ENCODE measurements around the gene PLA2G4A.

PLA2G4A gene

DNA sequence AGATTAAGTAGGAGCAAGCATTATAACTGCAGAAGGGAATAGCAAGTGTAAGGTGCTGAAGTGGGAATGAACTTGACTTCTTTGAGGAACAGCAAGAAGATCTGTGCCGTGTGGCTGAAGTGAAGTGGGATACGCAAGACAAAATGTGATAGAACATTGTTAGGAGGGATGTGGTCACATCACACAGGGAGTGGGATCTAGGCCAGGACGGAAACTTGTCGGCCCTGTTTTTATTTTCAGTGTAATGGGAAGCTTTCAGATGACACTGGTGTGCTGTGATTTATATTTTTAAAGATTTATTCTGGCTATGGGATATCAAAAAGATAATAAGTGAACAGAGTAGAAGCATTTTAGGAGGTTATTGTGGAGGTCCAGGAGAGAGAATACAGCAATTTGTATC lies 116.4 kb downstream of the PLA2G4A start:
- TF ChIP-seq, protein P1, sequence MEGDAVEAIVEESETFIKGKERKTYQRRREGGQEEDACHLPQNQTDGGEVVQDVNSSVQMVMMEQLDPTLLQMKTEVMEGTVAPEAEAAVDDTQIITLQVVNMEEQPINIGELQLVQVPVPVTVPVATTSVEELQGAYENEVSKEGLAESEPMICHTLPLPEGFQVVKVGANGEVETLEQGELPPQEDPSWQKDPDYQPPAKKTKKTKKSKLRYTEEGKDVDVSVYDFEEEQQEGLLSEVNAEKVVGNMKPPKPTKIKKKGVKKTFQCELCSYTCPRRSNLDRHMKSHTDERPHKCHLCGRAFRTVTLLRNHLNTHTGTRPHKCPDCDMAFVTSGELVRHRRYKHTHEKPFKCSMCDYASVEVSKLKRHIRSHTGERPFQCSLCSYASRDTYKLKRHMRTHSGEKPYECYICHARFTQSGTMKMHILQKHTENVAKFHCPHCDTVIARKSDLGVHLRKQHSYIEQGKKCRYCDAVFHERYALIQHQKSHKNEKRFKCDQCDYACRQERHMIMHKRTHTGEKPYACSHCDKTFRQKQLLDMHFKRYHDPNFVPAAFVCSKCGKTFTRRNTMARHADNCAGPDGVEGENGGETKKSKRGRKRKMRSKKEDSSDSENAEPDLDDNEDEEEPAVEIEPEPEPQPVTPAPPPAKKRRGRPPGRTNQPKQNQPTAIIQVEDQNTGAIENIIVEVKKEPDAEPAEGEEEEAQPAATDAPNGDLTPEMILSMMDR (IDR thresholded peaks at IDR 0.05; ENCODE audit: low read length): no peak
- TF ChIP-seq EZH2 (IDR thresholded peaks at IDR 0.05; ENCODE audit: borderline replicate concordance, low read length): no peak
- Histone ChIP-seq H3K4me1 (ENCODE audit: insufficient read depth, low read length, severe bottlenecking) (no peaks in the 10 kb centered on the region), H3K27ac (ENCODE audit: low read depth, low read length, poor library complexity, severe bottlenecking) (no peak overlapping the region), H3K4me2 (ENCODE audit: low read length) (no peak overlapping the region), H3K36me3 (ENCODE audit: insufficient read depth, low read length) (no peaks in the 10 kb centered on the region), H3F3A (ENCODE audit: insufficient read depth, low read length) (no peaks in the 10 kb centered on the region), H3K4me3 (ENCODE audit: low read depth, low read length, poor library complexity, severe bottlenecking) (no peak overlapping the region), H3K9me3 (ENCODE audit: low read length) (no peaks in the 10 kb centered on the region), H3K9me2 (ENCODE audit: low read depth, low read length) (no peaks in the 10 kb centered on the region), H4K20me1 (ENCODE audit: insufficient read depth, low read length) (no peaks in the 10 kb centered on the region), H3K79me2 (ENCODE audit: insufficient read depth, low read length) (no peaks in the 10 kb centered on the region), H3K9ac (ENCODE audit: low read length) (no peak overlapping the region), H2AFZ (ENCODE audit: low read length) (no peak overlapping the region), H3K27me3 (ENCODE audit: insufficient read depth, low read length) (no peaks in the 10 kb centered on the region)

DNA sequence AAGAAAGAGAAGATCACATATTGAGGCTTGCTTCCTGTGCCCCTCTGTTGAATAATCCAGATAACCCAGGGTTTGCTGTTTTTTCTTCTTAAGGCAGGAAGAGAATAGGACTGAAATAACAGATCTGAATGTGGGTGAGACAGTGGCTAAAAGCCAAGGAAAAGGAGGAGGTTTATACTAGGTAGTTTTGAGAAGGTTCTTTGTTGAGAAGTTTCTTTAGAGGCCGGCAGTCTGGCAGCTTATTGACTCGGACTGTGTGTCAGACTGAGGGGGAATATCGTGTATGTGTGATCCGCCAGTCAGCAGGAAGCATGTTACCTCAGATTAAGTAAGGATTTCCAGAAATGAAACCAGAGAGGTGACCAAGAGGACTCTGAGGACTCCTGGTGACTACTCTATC lies 119.8 kb downstream of the PLA2G4A start:
- Histone ChIP-seq H3F3A (ENCODE audit: insufficient read depth, low read length) (no peaks in the 10 kb centered on the region), H3K4me2 (ENCODE audit: low read length) (no peak overlapping the region), H3K9me3 (ENCODE audit: low read length) (no peaks in the 10 kb centered on the region), H2AFZ (ENCODE audit: low read length) (no peak overlapping the region), H3K79me2 (ENCODE audit: insufficient read depth, low read length) (no peaks in the 10 kb centered on the region), H3K4me1 (ENCODE audit: insufficient read depth, low read length, severe bottlenecking) (no peaks in the 10 kb centered on the region), H3K9ac (ENCODE audit: low read length) (no peak overlapping the region), H3K27ac (ENCODE audit: low read depth, low read length, poor library complexity, severe bottlenecking) (no peak overlapping the region), H3K27me3 (ENCODE audit: insufficient read depth, low read length) (no peaks in the 10 kb centered on the region), H3K9me2 (ENCODE audit: low read depth, low read length) (no peaks in the 10 kb centered on the region), H3K36me3 (ENCODE audit: insufficient read depth, low read length) (no peaks in the 10 kb centered on the region), H3K4me3 (ENCODE audit: low read depth, low read length, poor library complexity, severe bottlenecking) (no peak overlapping the region), H4K20me1 (ENCODE audit: insufficient read depth, low read length) (no peaks in the 10 kb centered on the region)
- TF ChIP-seq EZH2 (IDR thresholded peaks at IDR 0.05; ENCODE audit: borderline replicate concordance, low read length): no peak
- TF ChIP-seq, protein P1 (IDR thresholded peaks at IDR 0.05; ENCODE audit: low read length): no peak

DNA sequence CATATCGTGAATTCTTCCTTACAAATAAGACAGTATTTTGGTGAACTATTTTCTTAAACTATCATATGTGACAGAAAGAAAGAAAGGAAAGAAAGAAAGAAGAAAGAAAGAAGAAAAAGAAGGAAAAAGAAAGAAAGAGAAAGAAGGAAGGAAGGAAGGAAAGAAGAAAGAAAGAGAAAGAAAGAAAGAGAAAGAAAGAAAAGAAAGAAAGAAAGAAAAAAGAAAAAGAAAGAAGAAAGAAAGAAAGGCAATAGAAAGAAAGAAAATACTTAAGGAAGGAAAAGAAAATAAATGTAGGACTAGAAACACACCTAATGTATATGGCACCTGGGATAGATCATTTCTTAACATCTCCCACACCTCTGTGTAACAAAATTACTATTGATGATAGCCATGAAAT lies 120.4 kb downstream of the PLA2G4A start:
- Histone ChIP-seq H2AFZ (ENCODE audit: low read length) (no peak overlapping the region), H3F3A (ENCODE audit: insufficient read depth, low read length) (no peaks in the 10 kb centered on the region), H3K9me2 (ENCODE audit: low read depth, low read length) (no peaks in the 10 kb centered on the region), H3K9ac (ENCODE audit: low read length) (no peak overlapping the region), H3K27me3 (ENCODE audit: insufficient read depth, low read length) (no peaks in the 10 kb centered on the region), H3K27ac (ENCODE audit: low read depth, low read length, poor library complexity, severe bottlenecking) (no peak overlapping the region), H3K4me3 (ENCODE audit: low read depth, low read length, poor library complexity, severe bottlenecking) (no peak overlapping the region), H3K4me1 (ENCODE audit: insufficient read depth, low read length, severe bottlenecking) (no peaks in the 10 kb centered on the region), H3K79me2 (ENCODE audit: insufficient read depth, low read length) (no peaks in the 10 kb centered on the region), H4K20me1 (ENCODE audit: insufficient read depth, low read length) (no peaks in the 10 kb centered on the region), H3K36me3 (ENCODE audit: insufficient read depth, low read length) (no peaks in the 10 kb centered on the region), H3K4me2 (ENCODE audit: low read length) (no peak overlapping the region), H3K9me3 (ENCODE audit: low read length) (no peaks in the 10 kb centered on the region)
- TF ChIP-seq, protein P1 (IDR thresholded peaks at IDR 0.05; ENCODE audit: low read length): no peak
- no peak for TF ChIP-seq EZH2 (IDR thresholded peaks at IDR 0.05; ENCODE audit: borderline replicate concordance, low read length)

Measured in OCI-LY1 (cell line).